Body of pancreas (tissue), 4 donors: ENCODE data around the gene SPESP1.

ENCODE experiments used
- POLR2A ChIP-seq, 3 donors: fragments of 450-650 bp; IDR thresholded peaks; one replicate each; pipeline ENCODE4 v1.6.1; 2016; ENCODE audit warnings: antibody characterized with exemption in 3 of 3, mild to moderate bottlenecking in 2 of 3
- TF ChIP-seq, protein P1 (sequence below), 7 experiments: fragments of 450-650 bp in 4 of 7; fragments of 200-600 bp in 3 of 7; sonication (generic) in 3 of 7; IDR thresholded peaks; one replicate each; pipeline ENCODE4 v1.5.1; 2016 to 2019; ENCODE audit warnings: antibody characterized with exemption in 7 of 7

GRCh38 chr15:68958597-68958996 is 28.3 kb downstream of the SPESP1 start:
- TF ChIP-seq, protein P1, sequence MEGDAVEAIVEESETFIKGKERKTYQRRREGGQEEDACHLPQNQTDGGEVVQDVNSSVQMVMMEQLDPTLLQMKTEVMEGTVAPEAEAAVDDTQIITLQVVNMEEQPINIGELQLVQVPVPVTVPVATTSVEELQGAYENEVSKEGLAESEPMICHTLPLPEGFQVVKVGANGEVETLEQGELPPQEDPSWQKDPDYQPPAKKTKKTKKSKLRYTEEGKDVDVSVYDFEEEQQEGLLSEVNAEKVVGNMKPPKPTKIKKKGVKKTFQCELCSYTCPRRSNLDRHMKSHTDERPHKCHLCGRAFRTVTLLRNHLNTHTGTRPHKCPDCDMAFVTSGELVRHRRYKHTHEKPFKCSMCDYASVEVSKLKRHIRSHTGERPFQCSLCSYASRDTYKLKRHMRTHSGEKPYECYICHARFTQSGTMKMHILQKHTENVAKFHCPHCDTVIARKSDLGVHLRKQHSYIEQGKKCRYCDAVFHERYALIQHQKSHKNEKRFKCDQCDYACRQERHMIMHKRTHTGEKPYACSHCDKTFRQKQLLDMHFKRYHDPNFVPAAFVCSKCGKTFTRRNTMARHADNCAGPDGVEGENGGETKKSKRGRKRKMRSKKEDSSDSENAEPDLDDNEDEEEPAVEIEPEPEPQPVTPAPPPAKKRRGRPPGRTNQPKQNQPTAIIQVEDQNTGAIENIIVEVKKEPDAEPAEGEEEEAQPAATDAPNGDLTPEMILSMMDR (IDR thresholded peaks at IDR 0.05) = no peak
- no peak for TF ChIP-seq POLR2A (IDR thresholded peaks at IDR 0.05)
